Stomach (tissue), 4 donors: ENCODE data around the gene HSD17B2.

Experiments
- POLR2A ChIP-seq, 4 donors: fragments of 450-650 bp; IDR thresholded peaks; one replicate each; pipeline ENCODE4 v1.6.1; 2016; ENCODE audit warnings: antibody characterized with exemption in 4 of 4, control low read depth in 2 of 4, mild to moderate bottlenecking in 1 of 4, moderate library complexity in 1 of 4
- POLR2AphosphoS5 ChIP-seq, 3 donors: sonication (generic); formaldehyde crosslinking; IDR thresholded peaks; one replicate each; pipeline ENCODE4 v1.6.1; 2016; ENCODE audit warnings: antibody characterized with exemption in 3 of 3
- TF ChIP-seq, protein P1 (sequence below), 7 experiments: fragments of 450-650 bp in 4 of 7; fragments of 200-600 bp in 3 of 7; sonication (generic) in 3 of 7; IDR thresholded peaks; one replicate each; pipeline ENCODE4 v1.5.1; 2016 to 2019; ENCODE audit warnings: antibody characterized with exemption in 7 of 7, control low read depth in 2 of 7, mild to moderate bottlenecking in 1 of 7

DNA sequence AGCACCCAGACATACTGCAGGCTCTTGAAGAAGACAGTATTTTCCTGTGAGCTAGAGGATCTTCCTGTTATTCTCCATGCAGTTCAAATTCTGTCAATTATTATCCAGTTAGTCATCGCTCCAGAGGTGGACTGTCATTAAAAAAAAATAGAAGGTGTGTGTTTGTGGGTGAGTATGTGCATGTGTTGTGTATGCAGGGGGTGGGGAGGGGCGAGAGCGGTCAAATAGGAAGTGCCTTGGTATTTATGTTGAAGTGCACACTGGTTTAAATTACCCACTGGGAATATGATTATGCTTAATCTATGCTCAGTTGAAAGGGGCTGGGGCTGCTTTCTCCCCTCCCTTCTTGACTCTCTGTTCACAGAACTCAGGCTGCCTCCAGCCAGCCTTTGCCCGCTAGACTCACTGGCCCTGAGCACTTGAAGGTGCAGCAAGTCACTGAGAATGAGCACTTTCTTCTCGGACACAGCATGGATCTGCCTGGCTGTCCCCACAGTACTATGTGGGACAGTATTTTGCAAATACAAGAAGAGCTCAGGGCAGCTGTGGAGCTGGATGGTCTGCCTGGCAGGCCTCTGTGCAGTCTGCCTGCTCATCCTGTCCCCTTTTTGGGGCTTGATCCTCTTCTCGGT, at the start of gene HSD17B2:
- no peak for TF ChIP-seq POLR2AphosphoS5 (IDR thresholded peaks at IDR 0.05)
- no peak for TF ChIP-seq POLR2A (IDR thresholded peaks at IDR 0.05)
- TF ChIP-seq, protein P1, sequence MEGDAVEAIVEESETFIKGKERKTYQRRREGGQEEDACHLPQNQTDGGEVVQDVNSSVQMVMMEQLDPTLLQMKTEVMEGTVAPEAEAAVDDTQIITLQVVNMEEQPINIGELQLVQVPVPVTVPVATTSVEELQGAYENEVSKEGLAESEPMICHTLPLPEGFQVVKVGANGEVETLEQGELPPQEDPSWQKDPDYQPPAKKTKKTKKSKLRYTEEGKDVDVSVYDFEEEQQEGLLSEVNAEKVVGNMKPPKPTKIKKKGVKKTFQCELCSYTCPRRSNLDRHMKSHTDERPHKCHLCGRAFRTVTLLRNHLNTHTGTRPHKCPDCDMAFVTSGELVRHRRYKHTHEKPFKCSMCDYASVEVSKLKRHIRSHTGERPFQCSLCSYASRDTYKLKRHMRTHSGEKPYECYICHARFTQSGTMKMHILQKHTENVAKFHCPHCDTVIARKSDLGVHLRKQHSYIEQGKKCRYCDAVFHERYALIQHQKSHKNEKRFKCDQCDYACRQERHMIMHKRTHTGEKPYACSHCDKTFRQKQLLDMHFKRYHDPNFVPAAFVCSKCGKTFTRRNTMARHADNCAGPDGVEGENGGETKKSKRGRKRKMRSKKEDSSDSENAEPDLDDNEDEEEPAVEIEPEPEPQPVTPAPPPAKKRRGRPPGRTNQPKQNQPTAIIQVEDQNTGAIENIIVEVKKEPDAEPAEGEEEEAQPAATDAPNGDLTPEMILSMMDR (IDR thresholded peaks at IDR 0.05): no peak
